ENCODE data around the gene SLC43A3. TPM values are rescaled to one million over a fixed set of nuclear protein-coding genes. Genes with fewer than 3 reads are reported as not detected.

The SLC43A3 gene
- total RNA-seq, 1 donor from 2014 or later = 49.4 TPM

DNA sequence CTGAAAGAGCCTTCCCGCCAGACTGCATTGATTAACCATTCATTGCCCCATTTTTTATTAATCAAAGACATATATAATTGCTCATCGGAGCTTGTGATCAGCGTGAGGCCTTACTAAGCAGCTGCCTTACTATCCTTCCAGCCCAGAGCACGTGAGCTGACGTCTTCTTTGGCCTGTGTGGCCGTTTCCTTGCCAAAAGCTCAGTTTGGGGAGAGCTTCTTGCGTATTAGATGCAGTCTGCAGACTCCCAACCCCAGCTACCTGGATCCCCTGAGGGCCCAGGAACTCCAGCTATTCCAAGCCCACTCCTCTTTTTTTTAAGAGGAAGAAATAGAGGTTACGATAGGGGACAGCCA lies 784 bp upstream of the SLC43A3 start:
- DNase-seq = peak; percentile 78

GRCh38 chr11:57426439-57426928 lies 437 bp downstream of the SLC43A3 start:
- DNase-seq = peak; percentile 34

DNA sequence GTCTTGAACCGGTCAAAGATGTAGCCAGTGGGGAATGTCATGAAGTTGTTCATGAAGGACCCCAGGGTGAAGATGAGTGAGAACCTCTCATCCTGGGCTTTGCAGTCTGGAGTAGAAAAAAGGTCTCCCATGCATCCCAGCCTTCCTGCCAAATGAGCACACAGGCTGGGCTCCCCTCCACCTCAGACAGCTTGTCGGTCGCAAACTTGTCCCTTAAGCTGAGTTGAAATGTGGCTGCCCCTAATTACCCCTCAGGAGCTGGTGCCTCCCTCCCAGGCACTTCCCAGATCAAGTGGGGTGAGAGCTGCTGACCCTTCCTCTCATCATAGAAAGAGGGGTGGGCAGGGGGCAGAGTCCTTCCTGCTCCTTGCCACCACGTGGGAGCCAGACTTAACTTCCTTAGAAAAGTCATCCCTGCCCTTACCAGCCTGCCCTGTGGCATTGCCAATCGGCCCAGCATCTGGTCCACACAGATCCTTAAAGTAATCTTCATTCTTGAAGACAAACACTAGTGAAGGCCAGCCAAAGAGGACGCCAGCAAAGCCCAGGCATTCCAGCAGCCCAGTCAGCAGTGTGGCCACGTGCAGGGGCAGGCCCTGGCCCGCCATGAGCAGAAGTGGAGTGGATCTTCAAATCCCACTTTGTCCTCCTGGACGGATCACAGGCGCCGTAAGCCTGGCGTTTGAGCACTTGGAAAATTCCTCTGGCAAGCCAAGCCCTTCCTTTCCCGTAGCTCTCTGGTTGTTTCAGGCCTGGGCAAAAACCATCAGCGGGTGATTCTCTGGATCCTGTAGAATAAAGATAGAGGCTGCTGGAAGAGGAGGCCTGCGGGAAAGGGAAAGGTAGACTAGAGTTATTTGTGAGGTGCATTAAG lies 1.1 kb downstream of the SLC43A3 start:
- DNase-seq = peak; percentile 52

- peak; percentile 47 for DNase-seq
Measured at GRCh38 chr11:57424792-57425564, 1.9 kb downstream of the SLC43A3 start.

DNA sequence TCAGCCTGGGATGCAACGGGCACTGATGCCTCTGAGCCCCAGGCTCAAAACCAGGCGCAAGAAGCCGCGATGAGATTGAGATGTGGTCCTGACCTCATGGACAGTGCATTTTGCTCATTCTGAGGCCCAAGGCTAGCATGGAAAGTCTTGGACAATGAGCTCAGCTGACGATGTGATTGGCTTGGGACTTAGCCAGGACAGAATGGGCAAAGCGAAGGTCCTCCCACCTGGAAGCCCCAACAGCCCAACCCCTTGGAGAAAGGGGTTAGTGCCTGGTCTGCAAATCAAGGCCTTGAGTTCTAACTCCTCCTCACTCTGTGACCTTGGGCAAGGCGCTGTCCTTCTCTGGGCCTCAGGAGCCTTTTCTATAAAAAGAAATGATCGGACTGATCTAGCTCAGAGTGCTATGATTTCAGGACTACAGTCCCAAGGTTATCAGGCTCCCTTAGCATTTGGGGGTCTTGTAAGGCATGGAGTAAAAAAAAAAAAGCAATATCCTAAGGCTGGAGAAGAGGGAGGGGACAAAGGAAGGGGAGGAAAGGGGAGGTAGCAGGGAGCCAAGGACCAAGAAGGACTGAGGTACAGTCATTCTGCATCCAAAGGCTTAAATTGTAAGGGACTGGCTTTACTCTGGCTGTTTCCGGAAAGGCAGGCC lies 2.7 kb downstream of the SLC43A3 start:
- no peak for DNase-seq

GRCh38 chr11:57422669-57423068 lies 4.3 kb downstream of the SLC43A3 start:
- DNase-seq = no peak

- DNase-seq = no peak
Measured at GRCh38 chr11:57421805-57422204, 5.1 kb downstream of the SLC43A3 start.

DNA sequence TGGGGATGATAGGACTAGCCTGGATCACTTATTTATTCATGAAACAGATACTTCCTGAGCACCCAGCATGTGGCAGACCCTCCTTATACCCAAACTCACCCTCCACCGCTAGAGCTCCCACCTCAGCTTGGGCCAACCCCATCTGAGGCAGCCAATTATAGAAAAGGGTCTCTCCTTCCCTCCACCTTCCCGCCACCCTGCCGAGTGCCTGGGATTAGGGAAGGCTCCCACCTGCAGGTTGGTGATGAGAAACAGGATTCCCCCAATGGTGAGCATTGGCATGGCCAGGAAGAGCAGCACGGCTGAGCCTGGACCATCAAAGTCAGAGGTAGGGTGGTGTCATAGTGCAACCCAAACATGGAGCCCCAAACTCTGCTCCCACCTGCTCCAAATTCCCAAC lies 5.9 kb downstream of the SLC43A3 start:
- no peak for DNase-seq

- no peak for DNase-seq
Measured at GRCh38 chr11:57419146-57419545, 7.8 kb downstream of the SLC43A3 start.

DNA sequence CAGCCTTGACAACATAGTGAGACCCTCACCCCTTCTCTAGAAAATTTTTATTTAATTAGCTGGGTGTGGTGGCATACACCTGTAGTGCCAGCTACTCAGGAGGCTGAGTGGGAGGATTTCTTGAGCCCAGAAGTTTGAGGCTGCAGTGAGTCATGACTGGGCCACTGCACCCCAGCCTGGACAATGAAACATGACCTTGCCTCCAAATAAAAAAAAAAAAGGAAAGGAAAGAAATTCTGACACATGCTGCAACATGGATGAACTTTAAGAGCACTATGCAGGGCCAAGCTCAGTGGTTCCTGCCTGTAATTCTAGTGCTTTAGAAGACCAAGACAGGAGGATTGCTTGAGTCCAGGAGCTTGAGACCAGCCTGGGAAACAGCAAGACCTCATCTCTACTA lies 8.8 kb downstream of the SLC43A3 start:
- no peak for DNase-seq

DNA sequence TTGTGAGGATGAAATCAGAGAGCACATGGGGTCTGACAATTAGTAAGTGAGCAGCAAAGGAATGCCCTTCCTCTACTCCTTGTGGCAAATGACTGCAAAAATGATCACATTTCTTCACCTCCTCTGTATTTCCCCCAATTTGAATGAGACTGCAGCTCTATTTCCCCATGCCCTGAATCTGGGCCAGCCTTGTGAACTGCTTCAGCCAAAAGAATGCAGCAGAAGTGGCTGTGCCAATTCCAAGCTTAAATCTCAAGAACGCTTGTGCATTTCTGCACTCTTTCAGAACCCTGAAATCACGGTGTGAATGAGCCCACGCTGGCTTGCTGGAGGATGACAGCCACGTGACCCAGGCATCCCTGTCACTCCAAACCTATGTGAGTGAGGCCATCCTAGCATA lies 9.9 kb downstream of the SLC43A3 start:
- DNase-seq = no peak

- no peak for DNase-seq
Measured at GRCh38 chr11:57416436-57416835, 10.5 kb downstream of the SLC43A3 start.

DNA sequence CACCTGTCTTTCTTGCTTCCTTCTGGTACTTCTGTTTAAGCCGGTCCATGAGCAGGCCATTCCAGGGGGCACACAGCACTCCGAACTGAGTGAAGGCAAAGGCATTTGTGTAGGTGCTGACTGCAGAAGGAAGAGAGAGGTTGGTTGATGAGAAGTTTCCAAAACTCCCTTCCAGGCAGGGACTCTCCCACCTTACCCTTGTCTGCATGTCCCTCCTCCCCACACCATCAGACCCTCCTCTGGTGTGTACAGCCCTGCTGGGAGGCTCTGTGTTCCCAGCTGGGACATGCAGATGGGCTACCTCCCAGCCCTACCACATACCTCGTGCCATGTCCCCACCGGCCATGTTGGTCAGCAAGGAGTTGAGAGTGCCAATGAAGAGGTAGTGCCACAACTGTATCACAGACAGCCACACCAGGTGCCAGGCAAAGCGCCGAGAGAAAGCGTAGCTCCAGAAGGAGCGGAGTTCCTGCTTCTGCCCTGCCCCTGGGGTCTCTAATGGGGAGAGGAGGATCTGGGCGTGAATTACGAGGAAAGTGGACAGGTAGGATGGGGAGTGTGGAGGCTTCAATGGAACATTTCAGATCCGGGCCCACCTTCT lies 12.2 kb downstream of the SLC43A3 start:
- no peak for DNase-seq

DNA sequence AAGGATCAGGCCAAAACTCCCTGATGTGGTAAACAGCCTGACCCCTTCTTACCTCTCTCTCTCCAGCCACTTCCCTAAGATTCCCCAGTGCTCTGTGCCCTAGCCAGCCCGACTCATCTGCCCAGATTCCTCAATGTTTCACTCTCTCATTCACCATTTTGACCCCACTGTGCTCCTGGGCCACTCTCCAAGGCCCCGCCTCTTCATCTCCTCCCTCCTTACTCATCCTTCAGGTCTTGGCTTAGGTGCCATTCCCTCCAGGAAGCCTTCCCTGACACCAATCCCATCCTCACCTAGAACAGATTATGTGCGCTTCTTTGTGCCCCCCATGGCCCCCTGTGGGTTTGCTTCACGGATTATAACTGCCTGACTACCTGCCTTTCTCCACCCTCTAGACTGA lies 13.2 kb downstream of the SLC43A3 start:
- no peak for DNase-seq

DNA sequence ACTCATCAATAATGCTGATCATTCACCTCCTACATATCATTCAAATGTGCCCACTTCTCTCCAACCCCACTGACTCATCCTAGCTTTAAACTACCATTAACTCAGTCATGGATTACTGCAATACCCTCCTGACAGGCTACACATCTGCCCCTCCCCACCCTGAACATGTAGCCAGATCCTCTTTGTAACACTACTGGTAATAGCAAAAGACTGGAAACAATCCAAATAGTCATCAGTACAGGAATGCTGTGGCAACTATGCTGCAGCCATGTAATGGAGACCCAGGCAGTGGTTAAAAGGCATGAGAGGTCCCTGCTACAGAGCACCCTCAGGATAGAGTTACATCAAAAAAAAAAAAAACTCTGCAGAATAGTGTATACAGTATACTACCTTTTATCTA lies 16.6 kb downstream of the SLC43A3 start:
- DNase-seq = no peak

- no peak for DNase-seq
Measured at GRCh38 chr11:57409321-57410100, 17.4 kb downstream of the SLC43A3 start.

GRCh38 chr11:57408771-57409170 lies 18.1 kb downstream of the SLC43A3 start:
- DNase-seq = no peak

GRCh38 chr11:57407941-57408475 lies 18.9 kb downstream of the SLC43A3 start:
- DNase-seq = no peak

DNA sequence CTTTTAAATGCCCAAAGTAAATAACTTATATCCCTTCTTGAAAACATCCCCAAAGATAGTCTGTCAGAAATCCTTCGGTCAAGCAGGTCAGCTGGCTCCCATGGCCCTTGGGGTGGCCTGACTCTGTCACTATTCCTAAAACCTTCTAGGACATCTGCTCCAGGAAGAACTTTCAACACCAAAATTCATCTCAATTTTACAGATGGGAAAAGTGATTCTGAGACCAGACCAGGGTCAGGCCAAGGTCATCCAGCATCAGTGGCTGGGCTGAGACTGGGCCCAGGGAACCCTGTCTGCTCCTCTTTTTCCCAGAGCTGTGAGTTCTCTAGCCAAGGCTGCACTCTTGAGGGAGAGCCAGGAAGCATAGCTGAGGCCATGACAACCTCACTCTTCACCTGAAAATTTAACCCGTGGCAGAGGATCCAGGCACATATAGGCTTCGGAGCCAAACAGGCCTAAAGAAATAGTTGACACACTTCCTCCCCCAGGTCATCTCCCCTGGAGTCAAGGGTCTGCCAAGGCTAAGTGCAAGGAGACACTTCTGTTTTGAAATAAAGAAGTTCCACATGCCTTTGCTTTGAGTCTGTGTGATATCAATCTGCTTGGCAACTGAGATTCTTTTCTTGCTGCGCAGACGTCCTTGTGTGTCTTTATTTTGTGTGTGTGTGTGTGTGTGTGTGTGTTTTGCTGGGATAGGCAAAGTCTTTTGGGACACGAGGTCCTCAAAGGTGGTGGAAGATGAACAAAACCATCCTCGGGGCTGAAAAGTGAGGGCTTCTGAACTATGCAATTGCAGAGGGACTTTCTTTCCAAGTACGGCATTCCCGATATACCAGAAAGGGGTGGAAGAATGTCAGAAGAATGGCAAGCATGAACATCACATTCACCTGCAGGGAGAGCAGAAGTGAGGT lies 19.7 kb downstream of the SLC43A3 start:
- DNase-seq = no peak

DNA sequence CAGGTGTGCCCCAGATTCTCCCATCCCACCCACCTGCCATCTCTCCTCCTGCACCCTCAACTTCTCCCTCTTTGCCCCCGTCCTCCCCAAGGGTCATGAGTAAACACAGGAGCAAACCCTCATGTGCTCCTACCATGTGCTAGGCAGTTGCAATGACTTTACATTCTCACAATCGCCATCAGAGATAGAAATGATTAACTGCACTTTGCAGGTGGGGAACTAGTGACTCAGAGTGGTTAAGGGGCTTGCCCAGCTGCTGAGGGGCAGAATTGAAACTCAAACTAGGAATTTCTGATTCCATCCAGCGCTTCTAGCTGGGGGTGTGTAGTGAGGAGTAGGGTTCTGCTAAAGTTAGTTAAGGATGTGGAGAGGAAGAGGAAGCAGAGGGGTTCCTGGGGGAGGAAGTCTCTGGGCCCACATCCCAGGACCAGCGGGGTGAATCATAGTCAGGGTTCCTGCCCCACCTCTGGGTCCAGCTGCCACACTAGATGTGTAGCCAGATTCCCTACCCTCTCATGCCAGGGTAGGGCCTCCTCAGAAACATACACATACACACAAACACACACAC lies 20.5 kb downstream of the SLC43A3 start:
- DNase-seq = no peak
